HL-60 (cell line): ENCODE data around the gene NEDD4.
"Not testable (repeated sequence)": the region's sequence is repeated elsewhere in the genome, so short reads cannot be mapped to it uniquely, and the experiment has no call there.

Experiments
- DNase-seq, 2 experiments: peaks; one replicate each; pipeline ENCODE4 v3.0.0-alpha.2; 2010 to 2020; ENCODE audit warnings: low read depth in 1 of 2, low spot score in 1 of 2
- H3K27ac ChIP-seq: fragments of 250-450 bp; sonication (Bioruptor Pico); replicated peaks from 2 replicates; pipeline ENCODE4 v1.5.1; 2020; ENCODE audit warnings: mild to moderate bottlenecking, moderate library complexity
- H3K27me3 ChIP-seq: fragments of 250-450 bp; sonication (Bioruptor Pico); 2 replicates; pipeline ENCODE4 v1.5.1; 2021; ENCODE audit warnings: mild to moderate bottlenecking, moderate library complexity; ENCODE audit not compliant: insufficient read depth, poor library complexity, severe bottlenecking
- H3K4me3 ChIP-seq: replicated peaks from 2 replicates; pipeline ENCODE4 v1.5.1; 2011; ENCODE audit warnings: mild to moderate bottlenecking, control low read depth, low read length; ENCODE audit not compliant: insufficient read depth
- CTCF ChIP-seq: IDR thresholded peaks from one replicate; pipeline ENCODE4 v1.5.1; 2011; ENCODE audit warnings: low read length, control low read depth, inconsistent platforms; ENCODE audit not compliant: insufficient read depth
- GABPA ChIP-seq: IDR thresholded peaks from 2 replicates; pipeline ENCODE4 v1.6.1; 2012; ENCODE audit warnings: low read depth
- POLR2AphosphoS5 ChIP-seq: IDR thresholded peaks from 2 replicates; pipeline ENCODE4 v1.6.1; 2012; ENCODE audit warnings: low read depth
- REST ChIP-seq: IDR thresholded peaks from 2 replicates; pipeline ENCODE4 v1.6.1; 2012; ENCODE audit warnings: low read depth; ENCODE audit not compliant: insufficient replicate concordance
- SPI1 ChIP-seq: IDR thresholded peaks from 2 replicates; pipeline ENCODE4 v1.6.1; 2012; ENCODE audit warnings: low read depth, mild to moderate bottlenecking, borderline replicate concordance

Gene NEDD4

GRCh38 chr15:55868707-55869106 is 124.7 kb downstream of the NEDD4 start:
- Histone ChIP-seq H3K27ac (no peak overlapping the region), H3K4me3 (no peak overlapping the region), H3K27me3 (no peaks in the 10 kb centered on the region)
- DNase-seq = no peak
- TF ChIP-seq SPI1 = no peak
- no peak for TF ChIP-seq POLR2AphosphoS5
- no peak for TF ChIP-seq REST
- no peak for TF ChIP-seq CTCF
- TF ChIP-seq GABPA = no peak

GRCh38 chr15:55868291-55868690 is 125.1 kb downstream of the NEDD4 start:
- not testable (repeated sequence) for H3K4me3 ChIP-seq, H3K27me3 ChIP-seq, DNase-seq, H3K27ac ChIP-seq

GRCh38 chr15:55863911-55864310 is 129.5 kb downstream of the NEDD4 start:
- Histone ChIP-seq H3K27ac (no peak overlapping the region), H3K4me3 (no peak overlapping the region), H3K27me3 (no peaks in the 10 kb centered on the region)
- TF ChIP-seq CTCF (no peak), SPI1 (no peak), REST (no peak), GABPA (no peak), POLR2AphosphoS5 (no peak)
- DNase-seq = no peak

- no peaks in the 10 kb centered on the region for H3K27me3 ChIP-seq
- TF ChIP-seq REST (no peak), CTCF (no peak), POLR2AphosphoS5 (no peak), SPI1 (no peak), GABPA (no peak)
- H3K27ac ChIP-seq = no peak overlapping the region
- H3K4me3 ChIP-seq = no peak overlapping the region
- no peak for DNase-seq
Measured at GRCh38 chr15:55861115-55861514, 132.3 kb downstream of the NEDD4 start.
